HG02623 (cell line): Measurements from ENCODE around the gene GABRB3.
"Not testable (repeated sequence)": the region's sequence is repeated elsewhere in the genome, so short reads cannot be mapped to it uniquely, and the experiment has no call there.

Source experiments
- ATAC-seq: cut with Tn5 transposase; IDR thresholded peaks from one replicate; pipeline ENCODE4 v1.9.1; 2021; ENCODE audit warnings: moderate library complexity; ENCODE audit not compliant: unreplicated experiment

GABRB3 gene

GRCh38 chr15:26736502-26737248, 36.2 kb downstream of the GABRB3 start:
- ATAC-seq: no peak

GRCh38 chr15:26731965-26732364, 40.9 kb downstream of the GABRB3 start:
- ATAC-seq: no peak

- no peak for ATAC-seq
Measured at GRCh38 chr15:26729581-26729980, 43.3 kb downstream of the GABRB3 start.

GRCh38 chr15:26729030-26729429, 43.8 kb downstream of the GABRB3 start:
- no peak for ATAC-seq

- no peak for ATAC-seq
Measured at GRCh38 chr15:26724381-26725150, 48.3 kb downstream of the GABRB3 start.

GRCh38 chr15:26722621-26723160, 50.2 kb downstream of the GABRB3 start:
- no peak for ATAC-seq

- no peak for ATAC-seq
Measured at GRCh38 chr15:26721232-26721967, 51.5 kb downstream of the GABRB3 start.

- no peak for ATAC-seq
Measured at GRCh38 chr15:26720546-26720945, 52.3 kb downstream of the GABRB3 start.

GRCh38 chr15:26719866-26720265, 53.0 kb downstream of the GABRB3 start:
- not testable (repeated sequence) for ATAC-seq

GRCh38 chr15:26716069-26716468, 56.8 kb downstream of the GABRB3 start:
- ATAC-seq: no peak

GRCh38 chr15:26713498-26713897, 59.4 kb downstream of the GABRB3 start:
- ATAC-seq: no peak

- no peak for ATAC-seq
Measured at GRCh38 chr15:26712335-26712734, 60.5 kb downstream of the GABRB3 start.

GRCh38 chr15:26711445-26711844, 61.4 kb downstream of the GABRB3 start:
- no peak for ATAC-seq

- no peak for ATAC-seq
Measured at GRCh38 chr15:26702381-26702780, 70.5 kb downstream of the GABRB3 start.

GRCh38 chr15:26698555-26698954, 74.3 kb downstream of the GABRB3 start:
- no peak for ATAC-seq

- ATAC-seq: no peak
Measured at GRCh38 chr15:26697913-26698312, 75.0 kb downstream of the GABRB3 start.

GRCh38 chr15:26691249-26691648, 81.6 kb downstream of the GABRB3 start:
- no peak for ATAC-seq

GRCh38 chr15:26690778-26691177, 82.1 kb downstream of the GABRB3 start:
- ATAC-seq: no peak

- ATAC-seq: no peak
Measured at GRCh38 chr15:26689462-26689861, 83.4 kb downstream of the GABRB3 start.

- no peak for ATAC-seq
Measured at GRCh38 chr15:26686547-26687187, 86.2 kb downstream of the GABRB3 start.
